ENCODE results near the gene PDCD4. TPM values are rescaled to one million over a fixed set of nuclear protein-coding genes. Genes with fewer than 3 reads are reported as not detected.

The PDCD4 gene
- polyA plus RNA-seq, 4 donors: 190 to 278 (median 215) TPM

GRCh38 chr10:110841767-110842267 is 29.9 kb upstream of the PDCD4 start:
- no peak for DNase-seq (ENCODE audit: low read depth in 4 of 4, low spot score in 2 of 4)

GRCh38 chr10:110842326-110842904 is 29.3 kb upstream of the PDCD4 start:
- DNase-seq (ENCODE audit: low read depth in 4 of 4, low spot score in 2 of 4): no peak

DNA sequence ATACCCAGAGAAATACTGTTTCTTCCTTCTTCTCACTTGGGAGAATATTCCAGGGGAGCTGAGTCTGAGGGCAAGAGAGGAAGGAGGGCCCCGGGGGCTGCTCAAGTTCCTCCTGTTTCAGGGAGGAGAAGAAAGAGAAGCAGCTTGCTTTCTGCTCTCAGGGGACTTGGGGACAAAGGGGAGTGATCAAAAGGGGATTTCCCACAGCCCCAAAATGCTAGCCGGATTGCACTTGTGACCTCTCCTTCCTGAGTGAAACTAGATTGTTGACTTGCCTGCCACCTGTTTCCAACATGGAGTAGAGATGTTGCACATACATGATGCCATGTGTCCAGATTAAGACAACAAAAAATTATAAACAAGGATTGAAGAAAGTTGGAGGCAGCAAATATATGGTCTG is 28.7 kb upstream of the PDCD4 start:
- no peak for DNase-seq (ENCODE audit: low read depth in 4 of 4, low spot score in 2 of 4)

- no peak for DNase-seq (ENCODE audit: low read depth in 4 of 4, low spot score in 2 of 4)
Measured at GRCh38 chr10:110843796-110844616, 27.7 kb upstream of the PDCD4 start.

DNA sequence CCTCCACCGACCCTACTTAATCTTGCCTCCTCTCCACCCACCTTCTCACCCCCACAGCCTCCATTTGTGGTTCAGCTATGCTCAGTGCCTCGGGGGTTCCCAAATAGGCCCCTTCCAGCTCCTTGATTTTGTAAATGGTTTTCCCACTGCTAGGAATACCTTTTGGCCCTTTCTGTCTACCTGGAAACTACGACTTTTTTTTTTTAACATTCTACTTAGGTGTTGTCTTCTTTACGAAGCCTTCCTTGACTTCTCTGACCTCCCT is 27.2 kb upstream of the PDCD4 start:
- DNase-seq (ENCODE audit: low read depth in 4 of 4, low spot score in 2 of 4): no peak

GRCh38 chr10:110845192-110845755 is 26.5 kb upstream of the PDCD4 start:
- no peak for DNase-seq (ENCODE audit: low read depth in 4 of 4, low spot score in 2 of 4)

- DNase-seq (ENCODE audit: low read depth in 4 of 4, low spot score in 2 of 4): no peak
Measured at GRCh38 chr10:110845756-110846620, 25.7 kb upstream of the PDCD4 start.

GRCh38 chr10:110847374-110847773 is 24.4 kb upstream of the PDCD4 start:
- no peak for DNase-seq (ENCODE audit: low read depth in 4 of 4, low spot score in 2 of 4)

DNA sequence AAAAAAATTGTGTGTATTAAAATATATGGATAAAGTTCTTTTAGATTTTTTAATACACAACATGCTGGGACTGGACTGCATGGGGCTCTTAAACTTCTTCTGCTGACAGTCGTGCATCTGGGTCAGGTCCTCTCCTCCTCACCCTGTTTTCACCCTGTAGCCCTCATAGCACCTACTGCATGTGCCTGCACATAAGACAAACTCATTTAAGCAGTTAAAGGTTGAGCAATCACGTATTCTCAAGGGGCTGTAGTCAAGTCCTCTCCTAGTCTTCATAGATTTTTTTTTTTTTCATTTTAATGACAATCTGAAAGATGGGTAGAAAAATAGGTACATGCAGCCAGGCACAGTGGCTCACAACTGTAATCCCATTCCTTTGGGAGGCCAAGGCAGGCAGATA is 23.6 kb upstream of the PDCD4 start:
- no peak for DNase-seq (ENCODE audit: low read depth in 4 of 4, low spot score in 2 of 4)

- no peak for DNase-seq (ENCODE audit: low read depth in 4 of 4, low spot score in 2 of 4)
Measured at GRCh38 chr10:110850099-110850498, 21.6 kb upstream of the PDCD4 start.

DNA sequence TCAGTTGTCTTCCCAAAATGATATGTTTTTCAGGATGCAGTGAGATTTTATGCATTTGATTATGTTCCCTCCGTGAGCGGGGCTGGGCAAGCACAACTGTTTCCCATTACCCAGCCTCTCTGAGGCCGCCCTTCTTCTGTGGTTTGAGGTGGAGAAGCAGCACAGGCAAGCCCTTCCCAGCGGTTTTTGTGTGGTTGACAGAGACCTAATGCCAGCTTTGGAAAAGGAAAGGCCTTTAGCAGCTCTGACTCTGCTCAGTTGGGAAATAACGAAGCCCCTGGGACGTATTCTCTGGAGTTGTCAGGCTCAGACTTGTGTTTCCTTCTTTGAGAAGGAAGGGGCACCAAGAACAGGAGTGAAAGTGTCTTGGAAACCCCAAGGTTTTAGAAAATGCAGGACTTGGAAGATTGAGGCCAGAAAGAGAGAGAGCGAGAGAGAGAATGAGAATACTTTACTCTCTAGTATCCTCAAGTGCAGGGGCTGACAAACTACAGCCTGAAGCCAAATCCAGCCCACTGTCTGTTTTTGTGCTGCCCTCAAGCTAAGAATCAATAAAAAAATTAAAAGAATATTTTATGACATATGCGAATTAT is 20.6 kb upstream of the PDCD4 start:
- no peak for DNase-seq (ENCODE audit: low read depth in 4 of 4, low spot score in 2 of 4)

GRCh38 chr10:110852255-110852896 is 19.4 kb upstream of the PDCD4 start:
- no peak for DNase-seq (ENCODE audit: low read depth in 4 of 4, low spot score in 2 of 4)

DNA sequence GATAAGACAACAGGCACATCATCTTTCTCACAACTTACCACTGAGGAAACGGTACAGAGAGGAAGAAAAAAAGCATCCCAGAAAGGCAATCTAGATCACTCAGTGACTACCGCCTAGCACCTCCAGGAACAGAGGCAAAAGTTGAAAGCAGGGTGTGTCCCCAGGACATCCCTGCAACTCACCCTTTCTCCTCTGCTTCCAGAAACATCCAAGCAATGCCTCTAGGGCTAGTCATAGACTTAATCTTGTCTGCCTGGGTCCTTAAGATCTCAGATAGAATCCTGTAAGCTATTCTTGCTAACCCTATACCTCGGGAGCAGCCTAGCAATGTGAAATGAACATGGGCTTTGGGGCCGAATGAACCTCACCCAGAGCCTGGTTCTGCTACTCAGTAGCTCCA is 18.8 kb upstream of the PDCD4 start:
- no peak for DNase-seq (ENCODE audit: low read depth in 4 of 4, low spot score in 2 of 4)

GRCh38 chr10:110853921-110854605 is 17.7 kb upstream of the PDCD4 start:
- DNase-seq (ENCODE audit: low read depth in 4 of 4, low spot score in 2 of 4): no peak

DNA sequence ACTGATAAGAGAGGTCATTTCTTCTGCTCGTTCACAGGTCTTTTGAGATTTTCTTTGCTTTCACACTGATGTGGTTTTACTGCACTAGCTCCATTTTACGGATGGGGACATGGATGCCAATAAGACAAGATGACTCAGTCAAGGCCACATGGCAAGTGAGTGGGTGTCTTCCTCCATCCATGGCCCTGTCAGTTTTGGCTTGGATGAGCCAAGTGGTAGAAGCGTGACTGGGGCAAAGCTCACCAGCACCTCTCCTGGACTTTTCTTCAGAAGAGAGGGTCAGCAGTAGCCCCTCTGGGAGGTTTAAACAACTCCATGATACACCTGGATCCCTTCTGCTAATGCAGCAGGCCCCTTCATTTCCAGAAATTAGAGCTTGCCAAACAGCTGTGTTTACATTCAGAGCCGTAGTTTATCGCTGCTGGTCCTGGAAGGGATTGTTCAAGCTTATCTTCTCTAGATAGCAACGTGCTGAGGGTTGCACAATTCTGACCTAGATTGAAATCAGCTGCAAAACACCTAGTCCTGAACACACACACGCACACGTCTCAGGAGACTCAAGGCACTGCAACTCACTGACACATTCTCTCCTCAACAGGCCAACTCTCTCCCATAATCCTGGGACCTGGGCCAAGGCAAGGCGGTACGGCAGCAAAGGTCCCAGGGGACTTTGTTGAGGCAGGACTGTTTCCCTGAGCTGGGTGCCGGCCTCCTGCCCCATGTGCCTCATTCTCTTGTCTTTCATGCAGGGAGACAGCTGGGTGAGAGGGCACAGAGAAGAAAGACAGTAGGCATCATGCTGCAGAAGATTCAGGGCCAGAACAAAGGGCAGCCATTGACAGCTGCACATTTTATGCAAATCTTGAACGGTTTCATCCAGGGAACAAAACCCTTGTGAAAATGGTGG is 14.2 kb upstream of the PDCD4 start:
- no peak for DNase-seq (ENCODE audit: low read depth in 4 of 4, low spot score in 2 of 4)

- DNase-seq (ENCODE audit: low read depth in 4 of 4, low spot score in 2 of 4): no peak
Measured at GRCh38 chr10:110858297-110858934, 13.3 kb upstream of the PDCD4 start.

GRCh38 chr10:110859206-110859972 is 12.3 kb upstream of the PDCD4 start:
- DNase-seq (ENCODE audit: low read depth in 4 of 4, low spot score in 2 of 4): no peak
